Erythroblast (primary cell): Measurements from ENCODE around the gene SCN5A.

Experiments
- GATA1 ChIP-seq: IDR thresholded peaks from 2 replicates; pipeline ENCODE4 v1.6.1; 2011; ENCODE audit warnings: low read depth, mild to moderate bottlenecking, control low read depth, low read length, moderate library complexity
- POLR2A ChIP-seq: IDR thresholded peaks from 2 replicates; pipeline ENCODE4 v1.6.1; 2011; ENCODE audit warnings: mild to moderate bottlenecking, low read length

DNA sequence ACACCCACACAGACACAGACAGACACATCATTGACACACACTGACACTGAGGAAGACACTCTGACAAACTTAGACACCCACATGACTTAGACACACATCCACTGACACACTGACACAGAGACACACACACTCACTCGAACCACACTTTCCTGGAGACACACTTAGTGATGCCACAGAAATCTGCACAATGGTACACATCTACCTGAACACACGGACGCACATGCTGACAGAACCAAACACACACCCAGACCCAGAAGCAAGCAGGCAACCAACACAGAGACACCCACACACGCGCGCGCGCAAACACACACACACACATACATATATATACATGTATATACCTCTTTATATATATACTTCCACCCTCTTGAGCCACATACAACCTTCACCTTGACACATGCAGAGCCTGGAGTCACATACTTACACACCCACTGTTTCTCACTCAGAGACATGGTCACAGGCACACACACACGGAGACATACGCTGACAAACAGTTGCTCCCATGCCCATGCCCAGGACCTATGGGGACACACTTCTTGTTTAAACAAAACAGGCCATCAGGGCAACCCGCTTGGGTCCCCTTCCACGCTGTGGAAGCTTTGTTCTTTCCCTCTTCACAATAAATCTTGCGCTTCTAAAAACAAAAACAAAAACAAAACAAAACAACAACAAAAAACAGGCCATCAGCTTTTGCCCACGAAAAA lies 913 bp upstream of the SCN5A start:
- TF ChIP-seq POLR2A, result no peak
- TF ChIP-seq GATA1, result no peak
